Heart left ventricle (tissue), 13 donors: ENCODE measurements around the gene GLB1L2.

Experiments used
- POLR2A ChIP-seq, 2 donors: fragments of 450-650 bp; IDR thresholded peaks; one replicate each; pipeline ENCODE4 v1.6.1; 2017; ENCODE audit warnings: antibody characterized with exemption in 2 of 2, mild to moderate bottlenecking in 2 of 2, moderate library complexity in 2 of 2
- TF ChIP-seq, protein P1 (sequence below), 12 donors: fragments of 200-600 bp; sonication (generic) in 4 of 12; IDR thresholded peaks; one replicate each; pipeline versions ENCODE4 v1.5.0 to v1.8.0; 2018 to 2022; ENCODE audit warnings: antibody characterized with exemption in 12 of 12, mild to moderate bottlenecking in 5 of 12
- donor health status: ischemic (EF 13 %, LVEDD 7.1; RV severe dilation, severe dysfunction).
- donor health status: DM: no; HTN: yes; CAD: no.
- donor health status: DM: no; HTN: no; CAD: no.
- donor health status: ischemic (EF 25% LVEDD 6.9; RV normal size, moderate dysfunction).
- donor health status: ischemic (EF 25% LVEDD 5.7; RV mildly dilated, moderate dysfunction).
- donor health status: ischemic (EF 35%, LVEDD 5.7; RV mildly dilated, moderate dysfunction).
- donor health status: nonischemic (EF 11% LVEDD 7.7; RV severe dilation, severe dysfunction).
- donor health status: DM: yes; HTN: yes; CAD: no.
- donor health status: PGD.
- donor health status: ischemic (EF 29% LVEDD 5.4; RV normal size, mild dysfunction).
- donor health status: nonischemic (EF 23%, LVEDD 6.1; RV moderate dilation, normal function).

DNA sequence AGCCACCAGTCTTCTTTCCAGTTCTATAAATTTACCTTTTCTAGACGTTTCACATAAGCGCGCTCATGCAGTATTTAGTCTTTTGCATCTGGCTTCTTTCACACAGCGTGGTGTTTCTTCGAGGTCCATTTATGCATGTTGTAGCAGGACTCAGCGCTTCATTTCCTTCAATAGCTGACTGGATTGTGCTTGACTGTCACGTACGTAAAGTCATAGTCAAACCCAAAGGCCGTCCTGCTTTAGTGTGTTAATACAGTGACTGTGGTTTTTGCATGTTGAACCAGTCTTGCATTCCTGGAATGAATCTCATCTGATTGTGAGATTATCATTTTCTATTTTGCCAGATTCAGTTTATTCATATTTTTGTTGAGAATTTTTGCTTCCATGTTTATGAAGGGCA, 37.1 kb upstream of the GLB1L2 start:
- TF ChIP-seq, protein P1, sequence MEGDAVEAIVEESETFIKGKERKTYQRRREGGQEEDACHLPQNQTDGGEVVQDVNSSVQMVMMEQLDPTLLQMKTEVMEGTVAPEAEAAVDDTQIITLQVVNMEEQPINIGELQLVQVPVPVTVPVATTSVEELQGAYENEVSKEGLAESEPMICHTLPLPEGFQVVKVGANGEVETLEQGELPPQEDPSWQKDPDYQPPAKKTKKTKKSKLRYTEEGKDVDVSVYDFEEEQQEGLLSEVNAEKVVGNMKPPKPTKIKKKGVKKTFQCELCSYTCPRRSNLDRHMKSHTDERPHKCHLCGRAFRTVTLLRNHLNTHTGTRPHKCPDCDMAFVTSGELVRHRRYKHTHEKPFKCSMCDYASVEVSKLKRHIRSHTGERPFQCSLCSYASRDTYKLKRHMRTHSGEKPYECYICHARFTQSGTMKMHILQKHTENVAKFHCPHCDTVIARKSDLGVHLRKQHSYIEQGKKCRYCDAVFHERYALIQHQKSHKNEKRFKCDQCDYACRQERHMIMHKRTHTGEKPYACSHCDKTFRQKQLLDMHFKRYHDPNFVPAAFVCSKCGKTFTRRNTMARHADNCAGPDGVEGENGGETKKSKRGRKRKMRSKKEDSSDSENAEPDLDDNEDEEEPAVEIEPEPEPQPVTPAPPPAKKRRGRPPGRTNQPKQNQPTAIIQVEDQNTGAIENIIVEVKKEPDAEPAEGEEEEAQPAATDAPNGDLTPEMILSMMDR (IDR thresholded peaks at IDR 0.05) = no peak
- TF ChIP-seq POLR2A (IDR thresholded peaks at IDR 0.05) = no peak
